NCI-H1417 treated with DMSO at 0.1 percent for 48 hours (cell line): ENCODE results near the gene DLX6.

Experiments used
- DNase-seq: peaks from one replicate; lab custom pipeline; 2025; lab: John Stamatoyannopoulos, UW

Gene DLX6

GRCh38 chr7:97005183-97006054 lies at the start of gene DLX6:
TSS of gene DLX6 (plus strand) at chr7:97005553. CDS start at chr7:97005978, 425 bp downstream.
- peak; percentile 95 for DNase-seq

- DNase-seq, result no peak
Observed at GRCh38 chr7:96959135-96959534, 46.2 kb upstream of the DLX6 start.

- no peak for DNase-seq
Observed at GRCh38 chr7:96962221-96962885, 43.0 kb upstream of the DLX6 start.

- DNase-seq, result no peak
Observed at GRCh38 chr7:96968981-96969380, 36.4 kb upstream of the DLX6 start.

DNA sequence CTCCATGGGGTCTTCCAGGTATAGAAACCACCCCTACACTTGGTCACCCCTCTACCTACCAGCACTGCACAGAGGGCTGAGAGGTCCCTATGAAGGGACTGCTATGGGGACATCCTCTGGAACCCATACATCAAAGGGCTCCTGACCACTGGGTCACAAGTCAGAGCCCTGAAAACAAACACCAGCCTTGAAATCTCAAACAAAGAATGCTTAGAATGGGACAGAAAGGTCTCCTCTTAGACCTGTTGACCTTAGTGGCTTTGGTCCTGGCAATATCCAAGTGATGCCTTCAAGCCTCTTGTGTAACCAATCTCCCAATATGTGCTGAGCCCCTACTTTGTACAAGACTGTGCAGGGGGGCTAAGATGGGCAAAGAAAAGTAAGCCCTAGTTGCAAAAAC lies 34.6 kb upstream of the DLX6 start:
- DNase-seq, result no peak

GRCh38 chr7:96973986-96974385 lies 31.4 kb upstream of the DLX6 start:
- no peak for DNase-seq

DNA sequence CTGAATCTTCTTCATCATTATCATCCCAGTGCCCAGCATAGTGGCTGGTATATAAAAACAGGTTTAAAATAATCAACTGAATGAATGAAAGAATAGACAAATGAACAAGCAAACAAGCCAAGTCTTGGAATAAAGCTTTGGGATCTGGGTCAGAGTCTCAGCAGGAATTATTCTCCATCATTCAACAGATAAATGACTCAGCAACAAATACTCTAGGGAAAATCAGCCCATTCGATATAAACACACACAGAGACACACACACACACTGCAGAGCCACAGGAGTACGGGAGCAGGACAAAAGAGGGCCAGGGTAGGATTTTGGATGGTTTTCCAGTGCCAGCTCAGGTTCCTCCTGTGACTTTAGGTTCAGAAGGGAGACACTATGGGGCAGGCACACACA lies 29.2 kb upstream of the DLX6 start:
- DNase-seq, result no peak

DNA sequence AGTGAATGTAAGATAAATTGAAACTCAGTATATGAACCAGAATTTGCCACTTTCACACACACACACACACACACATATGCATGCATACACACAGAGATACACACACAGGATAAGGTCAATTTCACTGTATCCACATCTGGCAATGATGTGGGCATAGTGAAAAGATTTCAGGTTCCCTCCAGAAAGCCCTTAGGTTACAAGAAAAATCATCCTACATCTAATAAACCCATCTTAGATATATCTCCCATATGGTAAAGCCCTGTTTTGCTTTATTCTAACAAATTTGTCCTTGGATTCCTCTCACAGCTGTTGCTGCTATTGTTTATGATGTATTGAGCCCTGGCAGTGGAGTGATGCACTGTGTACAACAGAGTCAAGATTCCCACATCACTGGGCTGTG lies 27.9 kb upstream of the DLX6 start:
- no peak for DNase-seq

- no peak for DNase-seq
Observed at GRCh38 chr7:96979551-96980276, 25.6 kb upstream of the DLX6 start.

DNA sequence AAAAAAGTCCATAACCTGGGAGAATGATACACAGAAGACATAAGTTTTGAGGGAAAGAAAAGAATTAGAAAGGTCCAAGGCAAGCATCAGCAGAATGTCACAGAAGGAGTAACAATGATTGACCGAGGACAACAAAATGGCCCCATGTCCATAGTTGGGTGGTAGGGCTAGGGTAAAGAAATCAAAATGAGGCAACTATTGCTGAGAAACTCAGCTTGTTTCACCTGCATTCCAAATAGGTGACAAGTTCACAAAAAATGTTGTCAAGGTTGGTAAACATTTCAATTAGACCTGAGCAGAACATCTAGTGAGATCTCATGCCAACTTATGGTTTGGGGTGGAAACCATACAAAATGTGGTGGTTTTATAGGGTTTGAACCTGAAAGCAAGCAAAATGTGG lies 22.8 kb upstream of the DLX6 start:
- DNase-seq, result no peak

- DNase-seq, result no peak
Observed at GRCh38 chr7:96985992-96986391, 19.4 kb upstream of the DLX6 start.

DNA sequence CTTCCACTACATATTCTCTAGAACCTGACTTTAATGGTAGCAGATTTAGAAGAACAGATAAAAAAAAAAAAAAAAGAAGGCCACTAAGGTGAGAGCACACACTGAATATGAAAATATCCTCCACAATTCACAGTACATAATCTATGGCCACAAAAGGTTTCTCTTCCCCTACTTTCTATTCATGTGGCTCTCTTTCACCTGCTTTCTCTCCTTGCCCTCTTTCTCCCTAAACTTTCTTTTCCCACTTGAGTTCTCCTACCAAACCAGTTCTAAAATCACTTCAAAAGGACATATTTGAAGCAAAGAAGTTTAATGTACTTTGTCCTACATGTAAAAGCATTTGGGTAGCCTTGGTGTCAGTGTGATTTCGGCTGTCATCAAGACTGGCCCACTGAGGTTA lies 18.5 kb upstream of the DLX6 start:
- DNase-seq, result no peak

DNA sequence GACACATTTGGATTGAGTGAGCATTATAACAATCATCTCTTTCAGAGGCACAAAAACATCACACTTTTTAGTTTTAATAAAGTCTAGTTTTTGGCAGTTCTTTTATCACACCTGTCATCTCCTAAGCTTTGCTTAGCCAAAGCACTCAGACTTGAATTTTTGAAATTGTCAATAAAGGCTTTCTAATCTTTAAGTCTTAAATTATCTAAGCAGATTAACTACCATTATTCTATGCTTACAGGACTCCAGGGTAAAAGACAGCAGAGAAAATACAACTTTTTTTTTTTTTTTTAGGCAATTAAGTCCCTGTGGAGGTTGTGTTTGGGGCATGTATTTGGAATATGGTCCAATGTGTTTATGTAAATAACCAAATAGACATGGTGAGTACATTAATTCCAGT lies 17.6 kb upstream of the DLX6 start:
- DNase-seq, result no peak

DNA sequence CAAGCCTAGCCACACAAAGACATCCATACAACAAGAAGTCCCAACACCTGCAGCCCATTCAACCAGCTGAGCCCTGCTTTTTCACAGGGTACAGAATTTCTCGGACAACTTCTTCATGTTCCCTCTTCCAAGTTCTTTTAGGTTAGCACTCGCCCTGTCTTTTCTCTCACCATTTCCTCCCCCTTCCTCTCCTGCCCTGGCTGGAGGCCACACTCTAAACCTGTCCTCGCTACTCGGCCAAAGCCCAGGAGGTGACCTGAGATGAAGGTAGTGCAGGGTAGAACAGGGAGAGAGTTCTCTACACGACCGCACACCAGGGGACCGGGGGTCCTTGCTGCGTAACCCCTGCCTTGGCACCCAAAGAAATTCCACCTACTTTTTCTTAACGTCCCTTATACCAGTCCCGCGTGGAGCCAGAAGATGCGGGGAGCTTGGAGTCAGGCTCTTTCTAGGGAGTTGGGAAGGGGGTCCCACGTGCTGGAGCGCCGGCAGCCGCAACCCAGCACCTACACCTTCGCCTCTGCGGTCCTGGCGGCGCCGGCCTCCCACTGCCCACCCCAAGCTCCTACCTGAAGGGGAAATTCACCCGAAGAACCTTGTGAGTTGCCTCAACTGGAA lies 16.0 kb upstream of the DLX6 start:
- DNase-seq, result no peak

- DNase-seq, result no peak
Observed at GRCh38 chr7:96989859-96990317, 15.5 kb upstream of the DLX6 start.

DNA sequence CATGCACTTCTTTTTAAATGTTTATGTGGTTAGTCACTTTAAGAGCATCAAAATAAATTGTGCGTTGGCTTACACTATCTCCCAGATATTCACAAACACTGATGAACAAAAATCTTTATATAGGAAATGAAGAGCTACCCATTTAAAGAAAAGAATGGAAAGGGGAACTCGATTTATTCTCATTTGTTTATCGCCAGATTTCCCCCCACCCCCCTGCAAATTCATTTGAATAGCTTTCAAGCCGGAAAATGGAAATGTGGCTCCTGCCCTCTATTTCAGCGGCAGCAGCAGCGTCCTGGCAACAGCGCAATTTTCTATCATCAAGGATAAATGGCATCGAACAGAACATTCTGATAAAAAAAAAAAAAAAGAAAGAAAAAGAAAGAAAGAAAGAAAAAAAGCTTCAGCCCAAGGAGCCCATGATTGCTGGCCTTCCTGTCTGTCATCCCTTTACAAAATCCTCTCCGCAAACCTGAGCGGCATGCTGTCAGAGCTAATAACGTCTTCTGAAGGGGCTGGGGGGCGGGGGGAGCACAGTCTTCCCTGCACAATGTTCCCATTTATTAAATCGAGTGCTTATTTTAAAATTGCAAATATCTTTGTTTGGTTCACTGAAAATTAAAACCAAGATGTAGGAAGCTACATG lies 13.7 kb upstream of the DLX6 start:
- no peak for DNase-seq

GRCh38 chr7:96992192-96993005 lies 13.0 kb upstream of the DLX6 start:
- DNase-seq, result no peak

GRCh38 chr7:96993094-96993865 lies 12.1 kb upstream of the DLX6 start:
- DNase-seq, result peak; percentile 72

- DNase-seq, result no peak
Observed at GRCh38 chr7:96993980-96994379, 11.4 kb upstream of the DLX6 start.
